Measurements from ENCODE around the gene SHISA7.

GRCh38 chr19:55464039-55464661, 21.1 kb upstream of the SHISA7 start:
- TF ChIP-seq EZH2phosphoT487 (IDR thresholded peaks at IDR 0.05; ENCODE audit: insufficient read depth, low read depth): no peak
- no peak for TF ChIP-seq EZH2 (IDR thresholded peaks at IDR 0.05; ENCODE audit: insufficient read depth, poor library complexity, severe bottlenecking)
